A549 (cell line): ENCODE results near the gene C16orf78.

Source experiments
- CBX2 ChIP-seq: fragments of 200-600 bp; sonication (generic); IDR thresholded peaks from 2 replicates; pipeline ENCODE4 v1.6.1; 2016; ENCODE audit warnings: low read depth, mild to moderate bottlenecking, borderline replicate concordance
- CEBPB ChIP-seq, 2 experiments: fragments of >200 bp in 1 of 2; sonication (Bioruptor Twin) in 1 of 2; formaldehyde crosslinking in 1 of 2; IDR thresholded peaks; 2 replicates each; pipeline ENCODE4 v1.6.1; 2012 to 2016
- CTCF ChIP-seq: fragments of >200 bp; sonication (Bioruptor Twin); formaldehyde crosslinking; IDR thresholded peaks from 3 replicates; pipeline ENCODE4 v1.5.1; 2016
- REST ChIP-seq: fragments of 200-600 bp; sonication (generic); IDR thresholded peaks from 2 replicates; pipeline ENCODE4 v1.6.1; 2016; ENCODE audit warnings: antibody characterized with exemption, mild to moderate bottlenecking, moderate library complexity
- RFX5 ChIP-seq: fragments of 450-650 bp; IDR thresholded peaks from 2 replicates; pipeline ENCODE4 v1.7.1; 2014; ENCODE audit warnings: antibody characterized with exemption, mild to moderate bottlenecking, moderate library complexity
- RNF2 ChIP-seq: fragments of 200-600 bp; sonication (generic); IDR thresholded peaks from 2 replicates; pipeline ENCODE4 v1.6.1; 2016; ENCODE audit warnings: low read depth, mild to moderate bottlenecking, antibody characterized with exemption, moderate library complexity, borderline replicate concordance

- TF ChIP-seq CTCF (peak; percentile 81), CBX2 (no peak), RNF2 (no peak), RFX5 (no peak), REST (no peak), CEBPB (IDR thresholded peaks at IDR 0.05) (no peak)
These were observed 34.4 kb downstream of the C16orf78 start for GRCh38 chr16:49407873-49408550.
